H1 (cell line): Measurements from ENCODE around the gene CACNG3. TPM values are rescaled to one million over a fixed set of nuclear protein-coding genes. Genes with fewer than 3 reads are reported as not detected.

Experiments
- CTCF ChIA-PET: fragments of 300-600 bp; sonication (Branson Sonifier 250); formaldehyde crosslinking; loops from one replicate; lab custom pipeline; 2021; ENCODE audit not compliant: partially characterized antibody; lab: Charles Lee
- POLR2A ChIA-PET: fragments of 300-600 bp; sonication (Branson Sonifier 250); formaldehyde crosslinking; loops from one replicate; lab custom pipeline; 2021; ENCODE audit warnings: inconsistent platforms; ENCODE audit not compliant: partially characterized antibody; lab: Charles Lee
- DNase-seq, 2 experiments: peaks; one replicate each; pipeline versions ENCODE4 v3.0.0 to v3.0.0-alpha.2; 2010 to 2022; ENCODE audit warnings: low spot score in 2 of 2, low read depth in 1 of 2, mixed read lengths in 1 of 2
- FAIRE-seq: peaks from 2 replicates; lab custom pipeline; 2011; peaks lifted over from hg19 to GRCh38; lab: Jason Lieb, UNC
- H2AFZ ChIP-seq: 2 replicates; pipeline ENCODE4 v1.8.1; 2012; ENCODE audit warnings: low read length, inconsistent platforms
- H2AK5ac ChIP-seq: 2 replicates; pipeline ENCODE4 v1.6.1; 2013; ENCODE audit warnings: low read depth, low read length
- H2BK120ac ChIP-seq: replicated peaks from 2 replicates; pipeline ENCODE3; 2013; ENCODE audit warnings: low read depth, low read length, inconsistent platforms
- H2BK12ac ChIP-seq: 2 replicates; pipeline ENCODE4 v1.6.1; 2013; ENCODE audit warnings: low read depth, low read length
- H2BK15ac ChIP-seq: 2 replicates; pipeline ENCODE4 v1.6.1; 2013; ENCODE audit warnings: low read length
- H2BK20ac ChIP-seq: 2 replicates; pipeline ENCODE4 v1.6.1; 2013; ENCODE audit warnings: low read length
- H2BK5ac ChIP-seq: 2 replicates; pipeline ENCODE4 v1.6.1; 2013; ENCODE audit warnings: low read depth, low read length
- H3K14ac ChIP-seq: 2 replicates; pipeline ENCODE4 v1.6.1; 2013; ENCODE audit warnings: inconsistent platforms; ENCODE audit not compliant: insufficient read length
- H3K18ac ChIP-seq: 2 replicates; pipeline ENCODE4 v1.6.1; 2013; ENCODE audit warnings: low read length; ENCODE audit errors: extremely low read depth
- H3K23ac ChIP-seq: 2 replicates; pipeline ENCODE4 v1.6.1; 2013; ENCODE audit warnings: inconsistent platforms; ENCODE audit not compliant: insufficient read length
- H3K23me2 ChIP-seq: 2 replicates; pipeline ENCODE4 v1.6.1; 2013; ENCODE audit warnings: low read depth, low read length
- H3K27ac ChIP-seq: 2 replicates; pipeline ENCODE4 v1.6.1; 2011; ENCODE audit warnings: low read depth, low read length, inconsistent platforms
- H3K27me3 ChIP-seq, 4 experiments: replicated peaks in 1 of 4; 1 replicate in 1 of 4; 2 replicates in 3 of 4; pipeline versions ENCODE4 v1.6.1 to v1.8.1; 2011 to 2013; ENCODE audit warnings: low read length in 3 of 4, mild to moderate bottlenecking in 3 of 4, inconsistent platforms in 2 of 4, mixed read lengths in 2 of 4, moderate library complexity in 1 of 4; ENCODE audit not compliant: control insufficient read depth in 3 of 4, insufficient read depth in 3 of 4; ENCODE audit errors: extremely low read depth in 1 of 4
- H3K36me3 ChIP-seq, 4 experiments: 2 replicates each; pipeline versions ENCODE4 v1.6.1 to v1.8.1; 2011 to 2013; ENCODE audit warnings: mild to moderate bottlenecking in 4 of 4, low read length in 3 of 4, moderate library complexity in 2 of 4, control low read depth in 1 of 4, inconsistent platforms in 1 of 4; ENCODE audit not compliant: insufficient read depth in 4 of 4, control insufficient read depth in 2 of 4
- H3K4ac ChIP-seq: replicated peaks from 2 replicates; pipeline ENCODE3; 2013; ENCODE audit warnings: low read length, low read depth, mixed read lengths, inconsistent platforms; ENCODE audit not compliant: insufficient read length
- H3K4me1 ChIP-seq, 4 experiments: replicated peaks in 1 of 4; 1 replicate in 1 of 4; 2 replicates in 3 of 4; pipeline versions ENCODE4 v1.6.1 to v1.8.1; 2011 to 2013; ENCODE audit warnings: low read length in 3 of 4, inconsistent platforms in 2 of 4, mixed read lengths in 1 of 4; ENCODE audit not compliant: insufficient read depth in 4 of 4, control insufficient read depth in 3 of 4
- H3K4me2 ChIP-seq, 2 experiments: 2 replicates each; pipeline versions ENCODE4 v1.6.1 to v1.8.1; 2011 to 2013; ENCODE audit warnings: low read depth in 2 of 2, low read length in 2 of 2, control low read depth in 1 of 2, inconsistent platforms in 1 of 2, mild to moderate bottlenecking in 1 of 2; ENCODE audit not compliant: insufficient read depth in 1 of 2
- H3K4me3 ChIP-seq, 4 experiments: fragments of 200-600, 300-600 bp in 1 of 4; sonication (generic), shearing (Covaris generic), sonication (Bioruptor Twin) in 1 of 4; 2 replicates each; pipeline versions ENCODE4 v1.5.1 to v1.8.1; 2011 to 2016; ENCODE audit warnings: low read length in 4 of 4, low read depth in 3 of 4, control low read depth in 2 of 4, inconsistent platforms in 2 of 4, mild to moderate bottlenecking in 2 of 4, mixed read lengths in 1 of 4, moderate library complexity in 1 of 4; ENCODE audit not compliant: insufficient read depth in 2 of 4; ENCODE audit errors: extremely low read depth in 1 of 4
- H3K56ac ChIP-seq: replicated peaks from 2 replicates; pipeline ENCODE3; 2013; ENCODE audit warnings: low read depth, mild to moderate bottlenecking, mixed read lengths, low read length, inconsistent platforms; ENCODE audit not compliant: insufficient read length
- H3K79me1 ChIP-seq: 2 replicates; pipeline ENCODE4 v1.6.1; 2013; ENCODE audit warnings: low read depth, low read length, control low read depth
- H3K79me2 ChIP-seq, 2 experiments: 2 replicates each; pipeline versions ENCODE4 v1.6.1 to v1.8.1; 2012 to 2013; ENCODE audit warnings: low read length in 2 of 2, mild to moderate bottlenecking in 2 of 2, inconsistent platforms in 1 of 2; ENCODE audit not compliant: insufficient read depth in 2 of 2, control insufficient read depth in 1 of 2
- H3K9ac ChIP-seq, 4 experiments: replicated peaks in 1 of 4; 1 replicate in 1 of 4; 2 replicates in 3 of 4; pipeline versions ENCODE4 v1.6.1 to v1.8.1; 2011 to 2013; ENCODE audit warnings: low read depth in 3 of 4, low read length in 3 of 4, control low read depth in 2 of 4, mild to moderate bottlenecking in 2 of 4, moderate library complexity in 2 of 4, inconsistent platforms in 1 of 4; ENCODE audit errors: extremely low read depth in 1 of 4
- H3K9me3 ChIP-seq, 2 experiments: 2 replicates each; pipeline versions ENCODE4 v1.6.1 to v1.8.1; 2012 to 2013; ENCODE audit warnings: mild to moderate bottlenecking in 2 of 2, moderate library complexity in 2 of 2, control low read depth in 1 of 2, inconsistent platforms in 1 of 2, low read depth in 1 of 2, low read length in 1 of 2, mixed read lengths in 1 of 2; ENCODE audit not compliant: insufficient read depth in 2 of 2
- H4K20me1 ChIP-seq, 2 experiments: replicated peaks in 1 of 2; 2 replicates each; pipeline versions ENCODE3 to v1.8.1; 2011 to 2013; ENCODE audit warnings: inconsistent platforms in 2 of 2, low read length in 2 of 2, mild to moderate bottlenecking in 1 of 2; ENCODE audit not compliant: insufficient read depth in 2 of 2, control insufficient read depth in 1 of 2
- H4K5ac ChIP-seq: 2 replicates; pipeline ENCODE4 v1.6.1; 2013; ENCODE audit warnings: low read length, low read depth, mixed read lengths, inconsistent platforms; ENCODE audit not compliant: insufficient read length
- H4K8ac ChIP-seq: 2 replicates; pipeline ENCODE4 v1.8.0; 2013; ENCODE audit warnings: mild to moderate bottlenecking, moderate library complexity, low read length, inconsistent platforms; ENCODE audit not compliant: insufficient read depth; ENCODE audit errors: extremely low read depth
- H4K91ac ChIP-seq: replicated peaks from 2 replicates; pipeline ENCODE3; 2013; ENCODE audit warnings: low read length, mixed read lengths, inconsistent platforms; ENCODE audit not compliant: insufficient read length
- EGR1 ChIP-seq: IDR thresholded peaks from 2 replicates; pipeline ENCODE4 v1.6.1; 2011; ENCODE audit warnings: low read depth, low read length, borderline replicate concordance
- KDM1A ChIP-seq: fragments of 200-600, 300-600 bp; sonication (generic); IDR thresholded peaks from 2 replicates; pipeline ENCODE4 v1.7.1; 2016; ENCODE audit warnings: mild to moderate bottlenecking, low read length, borderline replicate concordance
- polyA plus RNA-seq, 7 experiments: library from polyadenylated mRNA; depleted of rRNA in 3 of 7; stranded (reverse) in 5 of 7; unstranded in 2 of 7; fragments of >200 nt in 5 of 7; fragments of 200-250 nt in 2 of 7; gene quantifications; 1 replicate in 5 of 7; 2 replicates in 1 of 7; 4 replicates in 1 of 7; pipeline versions ENCODE4 v1.2.1 to v1.2.3, GENCODE V29; 2011 to 2013; ENCODE audit warnings: missing spikeins in 2 of 7, mixed read lengths in 2 of 7
- total RNA-seq: library from RNA; stranded (reverse); fragmentation: NEBNext Ultra II Directional; extraction: Animal tissue kit (Norgen Biotek cat#: 25700); gene quantifications from 2 replicates; pipeline ENCODE4 v1.2.1, GENCODE V29; 2021

The CACNG3 gene
- total and polyA plus RNA-seq, 2 of the 8 experiments (the other 6 are each of a cell fraction or from before 2014, with no cell fraction given): 0.12 TPM; not detected in 1

DNA sequence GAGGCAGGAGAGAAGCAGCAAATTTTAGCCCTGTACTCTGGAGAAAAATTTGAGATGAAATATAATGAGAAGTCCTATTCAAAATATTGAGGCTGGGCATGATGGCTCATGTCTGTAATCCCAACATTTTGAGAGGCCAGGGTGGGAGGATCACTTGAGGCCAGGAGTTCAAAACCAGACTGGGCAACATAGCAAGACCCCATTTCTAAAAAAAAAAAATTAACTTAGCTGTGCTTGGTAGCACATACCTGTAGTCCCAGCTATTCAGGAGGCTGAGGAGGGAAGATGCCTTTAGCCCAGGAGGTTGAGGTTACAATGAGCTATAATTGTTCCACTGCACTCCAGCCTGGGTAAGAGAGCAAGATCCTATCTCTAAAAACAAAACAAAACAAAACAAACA lies 103.4 kb downstream of the CACNG3 start:
- Histone ChIP-seq H3K4me3 (no peak overlapping the region), H3K23me2 (no peaks in the 10 kb centered on the region), H3K36me3 (no peaks in the 10 kb centered on the region), H4K20me1 (no peaks in the 10 kb centered on the region), H4K8ac (no peak overlapping the region), H4K5ac (no peak overlapping the region), H3K4ac (no peak overlapping the region), H3K27me3 (no peaks in the 10 kb centered on the region), H3K23ac (no peak overlapping the region), H3K27ac (no peak overlapping the region), H3K4me2 (no peak overlapping the region), H4K91ac (no peak overlapping the region)
- FAIRE-seq (no peak), DNase-seq (no peak)
- CTCF ChIA-PET: interaction anchor here (0.8 to 1.9 kb wide), 5 partner anchors 104 to 314 kb away, joined by 3 to 5 read pairs (median 3); partner anchors contain the start of gene CACNG3
- POLR2A ChIA-PET: interaction anchor here (0.8 kb wide), 1 partner anchor 10 kb away, joined by 3 read pairs; no protein-coding TSS in a partner anchor
- peak; percentile 81 for TF ChIP-seq KDM1A
- no peak for TF ChIP-seq EGR1
- TF ChIP-seq, all 59 proteins: peak for 1
- Histone ChIP-seq H3K9ac (no peak overlapping the region; a peak in 1 of 7 replicates), H2BK120ac (no peak overlapping the region), H2AK5ac (0 out of 2 replicates have a peak overlapping the region, but pooled peaks have one; percentile 71), H2BK15ac (no peak overlapping the region), H2AFZ (no peak overlapping the region), H3K14ac (no peak overlapping the region), H3K4me1 (no peaks in the 10 kb centered on the region; a peak in 1 of 7 replicates), H2BK20ac (no peak overlapping the region), H3K18ac (no peak overlapping the region), H3K79me1 (no peaks in the 10 kb centered on the region), H3K79me2 (no peaks in the 10 kb centered on the region), H3K9me3 (no peaks in the 10 kb centered on the region), H2BK5ac (no peak overlapping the region), H3K56ac (no peak overlapping the region), H2BK12ac (no peak overlapping the region)
